Small intestine (tissue), 7 donors: ENCODE measurements around the gene GALNT17. TPM values are rescaled to one million over a fixed set of nuclear protein-coding genes. Genes with fewer than 3 reads are reported as not detected.

ENCODE experiments used
- DNase-seq, 2 donors: peaks; one replicate each; pipeline versions ENCODE4 v3.0.0 to v3.0.0-alpha.2; 2013
- FAIRE-seq: peaks from 2 replicates; lab custom pipeline; 2012; peaks lifted over from hg19 to GRCh38; lab: Jason Lieb, UNC
- H3K27ac ChIP-seq, 3 donors: one replicate each; pipeline ENCODE4 v1.5.1; 2013; ENCODE audit warnings: low read length in 2 of 3, mild to moderate bottlenecking in 2 of 3, control low read depth in 1 of 3, inconsistent platforms in 1 of 3, low read depth in 1 of 3, moderate library complexity in 1 of 3
- H3K27me3 ChIP-seq, 3 donors: one replicate each; pipeline ENCODE4 v1.6.1; 2013; ENCODE audit warnings: low read length in 3 of 3, inconsistent platforms in 1 of 3; ENCODE audit not compliant: control insufficient read depth in 3 of 3, insufficient read depth in 3 of 3
- H3K36me3 ChIP-seq, 3 donors: one replicate each; pipeline ENCODE4 v1.6.1; 2013; ENCODE audit warnings: low read length in 3 of 3, inconsistent platforms in 1 of 3, low read depth in 1 of 3, mild to moderate bottlenecking in 1 of 3, moderate library complexity in 1 of 3; ENCODE audit not compliant: control insufficient read depth in 3 of 3, insufficient read depth in 2 of 3
- H3K4me1 ChIP-seq, 3 donors: one replicate each; pipeline ENCODE4 v1.6.1; 2013; ENCODE audit warnings: low read length in 2 of 3, inconsistent platforms in 1 of 3, low read depth in 1 of 3, mild to moderate bottlenecking in 1 of 3, moderate library complexity in 1 of 3; ENCODE audit not compliant: control insufficient read depth in 3 of 3, insufficient read depth in 2 of 3
- H3K4me3 ChIP-seq, 3 donors: one replicate each; pipeline ENCODE4 v1.5.1; 2013; ENCODE audit warnings: low read length in 3 of 3, control low read depth in 1 of 3, inconsistent platforms in 1 of 3, low read depth in 1 of 3, mild to moderate bottlenecking in 1 of 3, moderate library complexity in 1 of 3
- H3K9me3 ChIP-seq, 2 donors: one replicate each; pipeline ENCODE4 v1.6.1; 2013; ENCODE audit warnings: low read depth in 1 of 2, low read length in 1 of 2; ENCODE audit not compliant: control insufficient read depth in 2 of 2, insufficient read depth in 1 of 2
- WGBS, 3 donors: extraction: QIAGEN DNeasy Blood & Tissue Kit; methylation state at CpG; one replicate each; pipeline ENCODE4 v1.1.7; 2013; 5-methylcytosine and 5-hydroxymethylcytosine counted together
- polyA plus RNA-seq, 4 donors: library from polyadenylated mRNA; stranded (reverse) in 3 of 4; unstranded in 1 of 4; fragments of 200-250 nt in 3 of 4; fragments of 120-200 nt in 1 of 4; gene quantifications; one replicate each; pipeline versions ENCODE4 v1.2.1 to v1.2.3, GENCODE V29; 2013
- donor health status: healthy with polysubstance abuse.
- donor health status: control.
- donor health status: control.
- donor health status: Bipolar disorder and iron deficiency.
- donor health status: healthy.

Gene GALNT17
- polyA plus RNA-seq, 4 donors, result 0.34 to 2.9 (median 0.54) TPM; not detected in 1

GRCh38 chr7:71560354-71560995 is 428.5 kb downstream of the GALNT17 start:
- WGBS, 3 donors, result 67 to 73% (median 68%) methylated on average over 10 of the region's 10 CpGs
- Histone ChIP-seq H3K9me3 (no peaks in the 10 kb centered on the region), H3K4me1 (no peaks in the 10 kb centered on the region), H3K36me3 (no peaks in the 10 kb centered on the region), H3K4me3 (no peak overlapping the region), H3K27ac (no peak overlapping the region), H3K27me3 (no peaks in the 10 kb centered on the region)
- FAIRE-seq (no peak), DNase-seq (no peak)

- Histone ChIP-seq H3K36me3 (no peaks in the 10 kb centered on the region), H3K4me1 (no peaks in the 10 kb centered on the region), H3K9me3 (no peaks in the 10 kb centered on the region), H3K27ac (no peak overlapping the region), H3K27me3 (no peaks in the 10 kb centered on the region), H3K4me3 (no peak overlapping the region)
- WGBS, 3 donors, result 51 to 65% (median 62%) methylated on average over 6 of the region's 6 CpGs
- FAIRE-seq (no peak), DNase-seq (no peak)
Observed at GRCh38 chr7:71563276-71563675, 431.3 kb downstream of the GALNT17 start.

- Histone ChIP-seq H3K27ac (no peak overlapping the region), H3K9me3 (no peaks in the 10 kb centered on the region), H3K36me3 (no peaks in the 10 kb centered on the region), H3K27me3 (no peaks in the 10 kb centered on the region), H3K4me3 (no peak overlapping the region), H3K4me1 (no peaks in the 10 kb centered on the region)
- WGBS, 3 donors, result 82 to 83% (median 82%) methylated on average over 8 of the region's 8 CpGs
- DNase-seq (no peak), FAIRE-seq (no peak)
Observed at GRCh38 chr7:71566376-71566775, 434.4 kb downstream of the GALNT17 start.

GRCh38 chr7:71566991-71567390 is 435.0 kb downstream of the GALNT17 start:
- H3K4me3 ChIP-seq, result no peak overlapping the region
- 70 to 83% (median 74%) methylated on average over 6 of the region's 6 CpGs for WGBS, 3 donors
- no peaks in the 10 kb centered on the region for H3K4me1 ChIP-seq
- no peaks in the 10 kb centered on the region for H3K27me3 ChIP-seq
- no peaks in the 10 kb centered on the region for H3K36me3 ChIP-seq
- DNase-seq (no peak), FAIRE-seq (no peak)
- H3K9me3 ChIP-seq, result no peaks in the 10 kb centered on the region
- no peak overlapping the region for H3K27ac ChIP-seq

GRCh38 chr7:71574153-71574860 is 442.4 kb downstream of the GALNT17 start:
- H3K4me1 ChIP-seq, result no peaks in the 10 kb centered on the region
- no peak overlapping the region for H3K27ac ChIP-seq
- H3K36me3 ChIP-seq, result no peaks in the 10 kb centered on the region
- FAIRE-seq (no peak), DNase-seq (no peak)
- 53 to 61% (median 61%) methylated on average over 2 of the region's 2 CpGs for WGBS, 3 donors
- H3K4me3 ChIP-seq, result no peak overlapping the region
- H3K27me3 ChIP-seq, result no peaks in the 10 kb centered on the region
- no peaks in the 10 kb centered on the region for H3K9me3 ChIP-seq

- FAIRE-seq, result no peak
- H3K4me3 ChIP-seq, result no peak overlapping the region
Observed at GRCh38 chr7:71580027-71580426, 448.1 kb downstream of the GALNT17 start.

GRCh38 chr7:71584256-71584655 is 452.3 kb downstream of the GALNT17 start:
- Histone ChIP-seq H3K9me3 (peaks cover 2 to 7% of the 10 kb centered on the region in 2 donors), H3K4me1 (no peaks in the 10 kb centered on the region), H3K27me3 (no peaks in the 10 kb centered on the region), H3K36me3 (no peaks in the 10 kb centered on the region), H3K27ac (no peak overlapping the region), H3K4me3 (no peak overlapping the region)
- DNase-seq, result no peak
- FAIRE-seq, result no peak
- 59 to 63% (median 60%) methylated on average over 3 of the region's 3 CpGs for WGBS, 3 donors

More at GRCh38 chr7:71580027-71580426, 448.1 kb downstream of the GALNT17 start:
- WGBS, 3 donors, result 86 to 94% (median 88%) methylated on average over 1 of the region's 1 CpG
- no peak overlapping the region for H3K27ac ChIP-seq
- no peaks in the 10 kb centered on the region for H3K27me3 ChIP-seq
- peaks cover 0 to 2% of the 10 kb centered on the region in 2 donors for H3K9me3 ChIP-seq
- H3K36me3 ChIP-seq, result no peaks in the 10 kb centered on the region
- no peak for DNase-seq
- H3K4me1 ChIP-seq, result no peaks in the 10 kb centered on the region

GRCh38 chr7:71591876-71592275 is 459.9 kb downstream of the GALNT17 start:
- DNase-seq, result no peak
- WGBS, 3 donors, result 87 to 92% (median 91%) methylated on average over 7 of the region's 7 CpGs

More at GRCh38 chr7:71591876-71592275, 459.9 kb downstream of the GALNT17 start:
- Histone ChIP-seq H3K9me3 (peaks cover 0 to 7% of the 10 kb centered on the region in 2 donors), H3K36me3 (no peaks in the 10 kb centered on the region), H3K27ac (no peak overlapping the region), H3K4me3 (no peak overlapping the region), H3K4me1 (no peaks in the 10 kb centered on the region), H3K27me3 (no peaks in the 10 kb centered on the region)
- FAIRE-seq, result no peak
